ENCODE measurements around the gene LMBRD1.

LMBRD1 gene

DNA sequence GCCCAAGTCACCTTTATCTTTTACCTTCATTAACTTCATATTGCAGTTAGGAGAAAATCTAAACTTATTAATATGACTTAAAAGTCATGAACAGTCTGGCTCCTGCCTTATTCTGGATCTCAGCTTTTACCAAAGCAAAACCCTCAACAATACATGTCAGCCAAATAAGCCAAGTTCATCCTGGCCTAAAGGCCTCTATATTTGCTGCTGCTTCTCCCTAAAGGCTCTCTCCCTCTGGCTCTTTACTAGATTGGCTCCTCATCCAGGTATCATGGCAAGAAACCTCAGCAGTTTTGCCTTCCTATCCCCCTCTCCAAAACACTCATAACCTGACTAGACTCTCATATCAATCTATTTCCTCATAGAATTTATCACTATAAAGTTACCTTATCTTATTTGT is 11.1 kb downstream of the LMBRD1 start:
- no peaks in the 10 kb centered on the region for H3K27me3 ChIP-seq (replicated peaks)
- in situ Hi-C loops (cut with HindIII; ENCODE audit: low pct_ligation_motif_present, low sequenced_read_pairs) = no loop called here
- no peak overlapping the region for H3K27ac ChIP-seq
- H3K4me3 ChIP-seq (ENCODE audit: low read depth, low read length) = no peak overlapping the region
- no peaks in the 10 kb centered on the region for H3K36me3 ChIP-seq (replicated peaks)
- TF ChIP-seq, protein P1, sequence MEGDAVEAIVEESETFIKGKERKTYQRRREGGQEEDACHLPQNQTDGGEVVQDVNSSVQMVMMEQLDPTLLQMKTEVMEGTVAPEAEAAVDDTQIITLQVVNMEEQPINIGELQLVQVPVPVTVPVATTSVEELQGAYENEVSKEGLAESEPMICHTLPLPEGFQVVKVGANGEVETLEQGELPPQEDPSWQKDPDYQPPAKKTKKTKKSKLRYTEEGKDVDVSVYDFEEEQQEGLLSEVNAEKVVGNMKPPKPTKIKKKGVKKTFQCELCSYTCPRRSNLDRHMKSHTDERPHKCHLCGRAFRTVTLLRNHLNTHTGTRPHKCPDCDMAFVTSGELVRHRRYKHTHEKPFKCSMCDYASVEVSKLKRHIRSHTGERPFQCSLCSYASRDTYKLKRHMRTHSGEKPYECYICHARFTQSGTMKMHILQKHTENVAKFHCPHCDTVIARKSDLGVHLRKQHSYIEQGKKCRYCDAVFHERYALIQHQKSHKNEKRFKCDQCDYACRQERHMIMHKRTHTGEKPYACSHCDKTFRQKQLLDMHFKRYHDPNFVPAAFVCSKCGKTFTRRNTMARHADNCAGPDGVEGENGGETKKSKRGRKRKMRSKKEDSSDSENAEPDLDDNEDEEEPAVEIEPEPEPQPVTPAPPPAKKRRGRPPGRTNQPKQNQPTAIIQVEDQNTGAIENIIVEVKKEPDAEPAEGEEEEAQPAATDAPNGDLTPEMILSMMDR (IDR thresholded peaks at IDR 0.05; ENCODE audit: low read depth, low read length, missing control alignments) = no peak
- DNase-seq = no peak

DNA sequence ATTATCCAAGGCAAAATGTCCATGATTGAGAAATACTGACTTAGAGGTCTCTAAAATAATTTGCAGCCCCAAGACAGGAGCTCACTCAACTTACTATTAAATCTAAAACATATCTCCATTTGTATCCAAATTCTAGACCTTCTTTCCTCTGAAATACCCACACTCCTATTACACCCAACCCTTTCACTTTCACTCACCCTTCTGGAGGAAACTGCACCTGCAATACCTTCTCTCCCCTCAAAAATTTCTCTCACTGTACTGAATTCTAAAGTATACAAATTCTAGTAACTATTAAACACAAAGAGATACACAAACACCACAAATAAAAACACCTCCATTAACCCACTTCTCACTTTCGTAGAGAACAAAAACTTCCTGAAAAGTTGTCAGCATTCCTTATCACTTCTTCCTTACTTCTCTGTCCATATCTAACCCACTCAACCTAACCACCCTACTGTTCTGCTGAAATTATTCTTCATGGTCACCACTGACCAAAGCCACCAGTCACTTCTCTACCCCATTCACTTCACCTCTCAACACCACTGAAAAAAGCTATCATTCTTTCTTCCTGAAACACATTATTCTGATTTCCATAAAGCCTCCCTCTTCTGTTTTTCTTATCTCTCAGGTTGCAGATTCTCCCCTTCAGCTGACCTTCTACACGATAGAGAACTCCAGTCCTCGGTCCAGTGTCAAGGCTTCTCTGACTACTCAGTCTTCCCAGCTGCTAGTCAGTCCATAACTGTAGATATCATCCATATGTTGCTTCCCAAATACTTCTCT is 12.0 kb downstream of the LMBRD1 start:
- TF ChIP-seq, protein P1 (IDR thresholded peaks at IDR 0.05; ENCODE audit: low read depth, low read length, missing control alignments) = no peak
- no peak for DNase-seq
- Histone ChIP-seq H3K27me3 (replicated peaks) (no peaks in the 10 kb centered on the region), H3K27ac (no peak overlapping the region), H3K4me3 (ENCODE audit: low read depth, low read length) (no peak overlapping the region), H3K36me3 (replicated peaks) (no peaks in the 10 kb centered on the region)
- in situ Hi-C loops (cut with HindIII; ENCODE audit: low pct_ligation_motif_present, low sequenced_read_pairs) = no loop called here

DNA sequence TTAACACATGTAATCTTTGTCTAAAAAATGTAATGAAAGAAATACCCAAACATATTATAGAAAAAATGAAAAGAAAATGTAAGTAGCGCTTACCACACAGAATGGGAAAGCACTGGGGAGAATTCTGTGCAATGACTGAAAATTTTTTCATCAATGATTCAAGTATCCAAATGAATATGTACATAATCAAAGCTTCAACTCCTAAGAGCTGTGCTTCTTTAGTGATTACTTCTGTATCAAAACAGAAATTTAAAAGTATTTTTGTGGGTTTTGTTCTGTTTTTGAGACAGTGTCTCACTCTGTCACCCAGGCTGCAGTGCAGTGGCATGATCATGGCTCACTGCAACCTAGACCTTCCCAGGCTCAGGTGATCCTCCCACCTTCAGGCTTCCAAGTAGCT is 13.7 kb downstream of the LMBRD1 start:
- Histone ChIP-seq H3K4me3 (ENCODE audit: low read depth, low read length) (no peak overlapping the region), H3K36me3 (replicated peaks) (no peaks in the 10 kb centered on the region), H3K27ac (no peak overlapping the region), H3K27me3 (replicated peaks) (no peaks in the 10 kb centered on the region)
- in situ Hi-C loops (cut with HindIII; ENCODE audit: low pct_ligation_motif_present, low sequenced_read_pairs) = no loop called here
- TF ChIP-seq, protein P1 (IDR thresholded peaks at IDR 0.05; ENCODE audit: low read depth, low read length, missing control alignments) = no peak
- no peak for DNase-seq

DNA sequence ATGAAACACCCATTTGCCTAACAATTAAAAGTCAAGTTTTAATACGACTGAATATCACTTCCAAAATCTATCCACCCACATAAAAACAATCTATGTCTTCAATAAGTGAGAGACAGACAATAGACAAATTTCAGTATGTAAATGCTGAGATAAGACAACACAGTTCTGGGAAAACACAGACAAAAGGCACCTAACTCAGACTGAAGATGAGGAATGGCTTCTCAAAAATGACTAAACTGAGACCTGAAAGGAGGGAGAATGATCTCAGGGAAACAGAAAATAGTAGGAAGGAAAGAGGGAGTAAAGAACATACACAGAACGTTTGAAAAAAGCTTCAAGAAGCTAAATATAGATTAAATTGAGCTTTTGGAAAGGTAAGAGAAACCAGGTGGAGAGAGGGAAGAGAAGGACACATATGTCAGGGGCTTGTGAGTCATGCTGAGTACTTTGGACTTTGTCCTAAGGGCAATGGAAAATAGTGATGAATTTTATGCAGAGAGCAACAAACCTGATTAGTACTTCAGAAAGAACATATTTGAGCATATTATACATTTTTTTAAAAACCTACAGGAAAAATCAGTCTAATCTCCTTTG is 16.1 kb downstream of the LMBRD1 start:
- no peak for DNase-seq
- TF ChIP-seq, protein P1 (IDR thresholded peaks at IDR 0.05; ENCODE audit: low read depth, low read length, missing control alignments) = no peak
- Histone ChIP-seq H3K36me3 (replicated peaks) (no peaks in the 10 kb centered on the region), H3K27ac (no peak overlapping the region), H3K27me3 (replicated peaks) (no peaks in the 10 kb centered on the region), H3K4me3 (ENCODE audit: low read depth, low read length) (no peak overlapping the region)
- in situ Hi-C loops (cut with HindIII; ENCODE audit: low pct_ligation_motif_present, low sequenced_read_pairs) = no loop called here

DNA sequence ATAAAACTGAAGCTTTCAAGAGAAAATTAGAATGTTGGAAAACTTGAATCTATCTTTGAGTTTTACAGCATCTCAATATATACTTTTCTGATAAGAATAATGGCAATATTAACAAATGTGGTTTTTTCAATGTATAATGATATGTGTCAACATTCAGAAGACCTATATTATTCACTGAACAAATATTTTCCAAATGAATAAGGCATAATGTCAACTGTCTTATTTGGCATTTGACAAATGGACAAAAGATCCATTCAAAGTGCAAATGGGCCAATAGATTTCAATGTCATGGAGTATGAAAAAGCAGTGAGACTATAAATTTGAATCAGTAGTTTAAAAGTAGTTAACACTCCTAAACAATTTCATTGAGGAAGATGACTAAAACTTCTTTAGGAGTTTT is 20.9 kb downstream of the LMBRD1 start:
- Histone ChIP-seq H3K4me3 (ENCODE audit: low read depth, low read length) (no peak overlapping the region), H3K27ac (no peak overlapping the region), H3K36me3 (replicated peaks) (no peaks in the 10 kb centered on the region), H3K27me3 (replicated peaks) (no peaks in the 10 kb centered on the region)
- in situ Hi-C loops (cut with HindIII; ENCODE audit: low pct_ligation_motif_present, low sequenced_read_pairs) = no loop called here
- TF ChIP-seq, protein P1 (IDR thresholded peaks at IDR 0.05; ENCODE audit: low read depth, low read length, missing control alignments) = no peak
- DNase-seq = no peak

DNA sequence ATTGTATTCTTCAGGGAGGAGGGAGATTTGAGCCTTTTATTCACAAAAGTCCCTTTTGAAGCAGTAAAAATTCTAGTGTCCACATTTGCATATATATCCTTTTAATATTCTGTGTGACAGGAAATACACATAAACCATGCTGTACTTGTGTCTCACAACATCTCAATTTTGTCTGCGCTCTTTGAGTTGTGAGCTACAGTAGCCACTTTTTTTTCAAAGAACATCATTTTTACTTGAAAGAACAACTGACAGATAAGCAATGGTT is 21.3 kb downstream of the LMBRD1 start:
- H3K36me3 ChIP-seq (replicated peaks) = no peaks in the 10 kb centered on the region
- no peak overlapping the region for H3K27ac ChIP-seq
- TF ChIP-seq, protein P1 (IDR thresholded peaks at IDR 0.05; ENCODE audit: low read depth, low read length, missing control alignments) = no peak
- in situ Hi-C loops (cut with HindIII; ENCODE audit: low pct_ligation_motif_present, low sequenced_read_pairs) = no loop called here
- no peak for DNase-seq
- H3K4me3 ChIP-seq (ENCODE audit: low read depth, low read length) = no peak overlapping the region
- H3K27me3 ChIP-seq (replicated peaks) = no peaks in the 10 kb centered on the region
